Upper lobe of left lung (tissue), 6 donors: ENCODE results near the gene GSDMA. TPM values are rescaled to one million over a fixed set of nuclear protein-coding genes. Genes with fewer than 3 reads are reported as not detected.

Source experiments
- ATAC-seq, 2 donors: fragments of 200-7000 bp; cut with Tn5 transposase; one replicate each; pipeline ENCODE4 v1.9.1; 2022; ENCODE audit warnings: mild to moderate bottlenecking in 2 of 2, moderate library complexity in 2 of 2; ENCODE audit not compliant: low FRiP score in 2 of 2
- DNase-seq, 2 donors: peaks; one replicate each; pipeline ENCODE4 v3.0.0-alpha.2; 2019 to 2020
- H3K27ac ChIP-seq, 4 donors: fragments of 200-600 bp; sonication (generic); one replicate each; pipeline ENCODE4 v1.5.1; 2016 to 2019
- H3K27me3 ChIP-seq, 4 donors: fragments of 200-600 bp; sonication (generic); one replicate each; pipeline ENCODE4 v1.5.1; 2017 to 2019
- H3K36me3 ChIP-seq, 4 donors: fragments of 200-600 bp; sonication (generic); one replicate each; pipeline ENCODE4 v1.5.1; 2016 to 2019
- H3K4me1 ChIP-seq, 4 donors: fragments of 200-600 bp; sonication (generic); one replicate each; pipeline ENCODE4 v1.5.1; 2018 to 2019
- H3K4me3 ChIP-seq, 4 donors: fragments of 200-600 bp; sonication (generic); one replicate each; pipeline ENCODE4 v1.5.1; 2017 to 2019; ENCODE audit warnings: mild to moderate bottlenecking in 2 of 4, moderate library complexity in 1 of 4
- H3K9me3 ChIP-seq, 4 donors: fragments of 200-600 bp; sonication (generic); one replicate each; pipeline ENCODE4 v1.5.1; 2018 to 2019
- EP300 ChIP-seq, 4 donors: sonication (generic); formaldehyde crosslinking; IDR thresholded peaks; one replicate each; pipeline ENCODE4 v1.5.1; 2017; ENCODE audit warnings: antibody characterized with exemption in 4 of 4, control low read depth in 2 of 4
- POLR2A ChIP-seq, 4 donors: fragments of 450-650 bp; IDR thresholded peaks; one replicate each; pipeline ENCODE4 v1.5.1; 2016 to 2017; ENCODE audit warnings: antibody characterized with exemption in 4 of 4, mild to moderate bottlenecking in 2 of 4
- POLR2AphosphoS5 ChIP-seq, 2 donors: sonication (generic); formaldehyde crosslinking; IDR thresholded peaks; one replicate each; pipeline ENCODE4 v1.5.1; 2017; ENCODE audit warnings: antibody characterized with exemption in 2 of 2
- WGBS, 2 donors: methylation state at CpG; one replicate each; pipeline ENCODE4 v1.1.5; 2017 to 2018; 5-methylcytosine and 5-hydroxymethylcytosine counted together
- total RNA-seq, 6 donors: library from RNA; depleted of rRNA in 4 of 6; stranded (reverse); fragments of >200 nt in 4 of 6; gene quantifications; one replicate each; pipeline versions ENCODE4 v1.1.0 to v1.2.1, GENCODE V29; 2016 to 2021
- TF ChIP-seq, protein P1 (sequence below), 6 experiments: fragments of 450-650 bp in 4 of 6; fragments of 200-600 bp in 2 of 6; sonication (generic) in 2 of 6; IDR thresholded peaks; one replicate each; pipeline ENCODE4 v1.5.1; 2016 to 2019; ENCODE audit warnings: antibody characterized with exemption in 6 of 6
- donor health status: DM: no; HTN: no; CAD: no; lungs with moderate emphysema.
- donor health status: DM: no; HTN: yes; CAD: no; lungs with severe emphysema.

Gene GSDMA
- total RNA-seq, 6 donors from 2014 or later, result 0.14 to 0.61 (median 0.51) TPM; not detected in 2

- no peaks in the 10 kb centered on the region for H3K27me3 ChIP-seq
- 36 to 49% methylated on average over 7 to 15 of the region's 15 CpGs for WGBS, 2 donors
- no peak overlapping the region for H3K4me3 ChIP-seq
- no peak for TF ChIP-seq EP300 (IDR thresholded peaks at IDR 0.05)
- no peak for TF ChIP-seq POLR2AphosphoS5 (IDR thresholded peaks at IDR 0.05)
- TF ChIP-seq POLR2A (IDR thresholded peaks at IDR 0.05), result no peak
- TF ChIP-seq, protein P1, sequence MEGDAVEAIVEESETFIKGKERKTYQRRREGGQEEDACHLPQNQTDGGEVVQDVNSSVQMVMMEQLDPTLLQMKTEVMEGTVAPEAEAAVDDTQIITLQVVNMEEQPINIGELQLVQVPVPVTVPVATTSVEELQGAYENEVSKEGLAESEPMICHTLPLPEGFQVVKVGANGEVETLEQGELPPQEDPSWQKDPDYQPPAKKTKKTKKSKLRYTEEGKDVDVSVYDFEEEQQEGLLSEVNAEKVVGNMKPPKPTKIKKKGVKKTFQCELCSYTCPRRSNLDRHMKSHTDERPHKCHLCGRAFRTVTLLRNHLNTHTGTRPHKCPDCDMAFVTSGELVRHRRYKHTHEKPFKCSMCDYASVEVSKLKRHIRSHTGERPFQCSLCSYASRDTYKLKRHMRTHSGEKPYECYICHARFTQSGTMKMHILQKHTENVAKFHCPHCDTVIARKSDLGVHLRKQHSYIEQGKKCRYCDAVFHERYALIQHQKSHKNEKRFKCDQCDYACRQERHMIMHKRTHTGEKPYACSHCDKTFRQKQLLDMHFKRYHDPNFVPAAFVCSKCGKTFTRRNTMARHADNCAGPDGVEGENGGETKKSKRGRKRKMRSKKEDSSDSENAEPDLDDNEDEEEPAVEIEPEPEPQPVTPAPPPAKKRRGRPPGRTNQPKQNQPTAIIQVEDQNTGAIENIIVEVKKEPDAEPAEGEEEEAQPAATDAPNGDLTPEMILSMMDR (IDR thresholded peaks at IDR 0.05), result no peak
- H3K9me3 ChIP-seq, result no peaks in the 10 kb centered on the region
- H3K27ac ChIP-seq, result peak overlapping the region; percentile 25 to 83 (median 76)
- DNase-seq (peak in 1 of 2 donors; percentile 43), ATAC-seq (no peak)
- peaks cover 5 to 42% (median 20%) of the 10 kb centered on the region in 4 donors for H3K36me3 ChIP-seq
- peaks cover 90 to 98% (median 93%) of the 10 kb centered on the region in 4 donors for H3K4me1 ChIP-seq
Observed at GRCh38 chr17:40018211-40019121, 55.7 kb downstream of the GSDMA start.

DNA sequence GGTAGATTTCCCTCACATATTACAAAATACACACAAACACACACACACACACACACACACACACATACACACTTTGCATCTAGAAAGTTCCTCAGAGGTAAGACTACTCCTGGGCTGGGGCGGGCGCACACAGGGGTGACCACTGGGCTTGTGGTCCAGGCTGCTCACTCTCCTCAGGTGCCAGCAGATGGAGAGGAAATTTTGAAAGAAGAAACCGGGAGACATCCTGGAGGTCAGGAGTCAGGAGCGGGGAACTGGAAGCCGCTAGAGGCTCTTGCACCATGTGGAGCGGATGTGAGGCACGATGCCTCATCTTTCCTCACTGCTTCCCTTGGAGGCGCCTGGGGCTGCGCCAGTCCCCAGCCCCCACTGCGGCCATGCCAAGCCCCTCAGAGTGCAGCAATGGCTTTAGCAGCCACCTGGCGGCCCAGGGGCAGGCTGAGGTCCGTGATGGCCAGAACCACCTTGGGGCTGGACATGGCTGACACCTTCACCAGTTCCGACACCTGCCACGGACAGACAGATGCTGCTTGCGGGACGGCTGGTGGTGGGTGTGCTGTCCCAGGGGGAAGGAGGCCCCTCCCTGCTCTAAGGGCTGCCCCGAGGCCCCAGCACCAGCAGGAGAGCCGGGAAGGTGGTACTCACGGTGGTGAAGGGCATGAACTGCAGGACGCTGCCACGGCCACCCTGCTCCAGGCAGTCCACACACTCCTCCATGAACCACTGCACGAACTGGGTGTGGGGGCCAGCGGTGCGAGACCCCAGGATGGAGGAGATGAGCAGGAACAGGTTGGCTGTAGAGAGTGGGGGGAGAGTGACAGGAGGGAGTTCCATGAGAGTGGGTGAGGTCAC is 56.6 kb downstream of the GSDMA start:
- Histone ChIP-seq H3K27ac (peak overlapping the region; percentile 25 to 83 (median 76)), H3K36me3 (peaks cover 5 to 42% (median 21%) of the 10 kb centered on the region in 4 donors), H3K27me3 (no peaks in the 10 kb centered on the region), H3K4me3 (no peak overlapping the region), H3K9me3 (no peaks in the 10 kb centered on the region), H3K4me1 (peaks cover 90 to 98% (median 94%) of the 10 kb centered on the region in 4 donors)
- 77% methylated on average over 22 to 24 of the region's 24 CpGs for WGBS, 2 donors
- DNase-seq (peak in 1 of 2 donors; percentile 78), ATAC-seq (no peak)
- TF ChIP-seq, protein P1 (IDR thresholded peaks at IDR 0.05), result no peak
- TF ChIP-seq POLR2AphosphoS5 (IDR thresholded peaks at IDR 0.05), result peak in 1 of 2 donors; percentile 12

- TF ChIP-seq, protein P1 (IDR thresholded peaks at IDR 0.05), result no peak
- no peak for TF ChIP-seq POLR2A (IDR thresholded peaks at IDR 0.05)
- no peak for TF ChIP-seq POLR2AphosphoS5 (IDR thresholded peaks at IDR 0.05)
- no peak for TF ChIP-seq EP300 (IDR thresholded peaks at IDR 0.05)
- no peaks in the 10 kb centered on the region for H3K27me3 ChIP-seq
- no peaks in the 10 kb centered on the region for H3K9me3 ChIP-seq
- no peak for DNase-seq
- H3K4me1 ChIP-seq, result peaks cover 90 to 98% (median 93%) of the 10 kb centered on the region in 4 donors
- no peak overlapping the region for H3K4me3 ChIP-seq
- WGBS, 2 donors, result 94 to 98% methylated on average over 10 to 11 of the region's 13 CpGs
- peak overlapping the region in 3 of 4 donors; percentile 8 to 83 (median 83) for H3K27ac ChIP-seq
- ATAC-seq, result no peak
- H3K36me3 ChIP-seq, result peaks cover 5 to 46% (median 23%) of the 10 kb centered on the region in 4 donors
Observed at GRCh38 chr17:40020146-40020545, 57.3 kb downstream of the GSDMA start.

DNA sequence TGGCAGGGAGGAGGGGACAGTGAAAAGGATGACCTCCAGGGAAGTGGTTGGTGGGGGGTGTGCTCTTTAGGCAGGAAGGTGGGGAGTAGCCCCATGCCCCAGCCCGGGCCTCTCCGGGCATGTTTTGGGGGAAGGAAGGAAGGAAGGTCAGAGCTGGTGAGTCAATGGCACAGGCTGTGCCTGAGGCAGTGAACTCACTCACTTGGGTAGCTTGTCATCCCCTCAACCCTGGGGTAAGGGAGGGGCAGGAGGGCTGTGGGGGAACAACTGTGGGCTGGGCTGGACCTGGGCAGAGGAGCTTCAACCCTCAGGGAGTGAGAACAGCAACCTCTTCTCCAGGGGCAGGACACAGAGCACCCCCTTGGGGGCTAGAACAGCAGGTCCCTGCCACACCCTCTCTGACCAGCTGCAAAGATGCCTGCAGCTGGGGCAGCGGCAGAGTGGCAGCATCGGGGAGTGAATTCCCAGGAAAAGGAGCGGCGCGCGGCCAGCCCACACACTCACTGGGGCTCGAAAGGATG is 58.7 kb downstream of the GSDMA start:
- TF ChIP-seq EP300 (IDR thresholded peaks at IDR 0.05) (peak in 2 of 4 donors; percentile 28 to 54), POLR2AphosphoS5 (IDR thresholded peaks at IDR 0.05) (peak; percentile 13 to 37), POLR2A (IDR thresholded peaks at IDR 0.05) (no peak)
- TF ChIP-seq, protein P1 (IDR thresholded peaks at IDR 0.05), result no peak
- H3K27me3 ChIP-seq, result no peaks in the 10 kb centered on the region
- WGBS, 2 donors, result 69 to 71% methylated on average over 9 of the region's 9 CpGs
- DNase-seq (peak; percentile 55 to 74), ATAC-seq (no peak)
- H3K27ac ChIP-seq, result peak overlapping the region; percentile 69 to 83 (median 79)
- peaks cover 90 to 98% (median 93%) of the 10 kb centered on the region in 4 donors for H3K4me1 ChIP-seq
- peaks cover 5 to 58% (median 28%) of the 10 kb centered on the region in 4 donors for H3K36me3 ChIP-seq
- no peaks in the 10 kb centered on the region for H3K9me3 ChIP-seq
- peak overlapping the region in 1 of 4 donors; percentile 20 for H3K4me3 ChIP-seq
